Left lung (tissue), 10 donors: ENCODE measurements around the gene NT5E. TPM values are rescaled to one million over a fixed set of nuclear protein-coding genes. Genes with fewer than 3 reads are reported as not detected.

Experiments
- ATAC-seq: fragments of 200-7000 bp; cut with Tn5 transposase; one replicate; pipeline ENCODE4 v1.9.1; 2020; ENCODE audit warnings: moderate library complexity
- DNase-seq, 4 donors: peaks; one replicate each; pipeline ENCODE4 v3.0.0-alpha.2; 2013 to 2020
- H3K27ac ChIP-seq, 2 donors: fragments of 200-600 bp; sonication (generic) in 1 of 2; one replicate each; pipeline versions ENCODE4 v1.5.0 to v1.8.0; 2020 to 2021
- H3K27me3 ChIP-seq, 2 donors: fragments of 200-600 bp; sonication (generic) in 1 of 2; one replicate each; pipeline versions ENCODE4 v1.5.0 to v1.8.0; 2020 to 2021
- H3K36me3 ChIP-seq, 2 donors: fragments of 200-600 bp; sonication (generic) in 1 of 2; one replicate each; pipeline versions ENCODE4 v1.5.0 to v1.8.0; 2020 to 2021
- H3K4me1 ChIP-seq, 2 donors: fragments of 200-600 bp; one replicate each; pipeline ENCODE4 v1.8.0; 2021
- H3K4me3 ChIP-seq, 2 donors: fragments of 200-600 bp; sonication (generic) in 1 of 2; one replicate each; pipeline versions ENCODE4 v1.5.0 to v1.8.0; 2020 to 2021; ENCODE audit warnings: mild to moderate bottlenecking in 1 of 2
- H3K9me3 ChIP-seq, 2 donors: fragments of 200-600 bp; sonication (generic) in 1 of 2; one replicate each; pipeline versions ENCODE4 v1.5.0 to v1.8.0; 2020 to 2021
- intact Hi-C, 2 donors: fragments of 100-400 bp; cut with DNase I; formaldehyde crosslinking; loops; one replicate each; pipeline versions ENCODE4 v1.11.2 to v1.14.2; 2022
- polyA plus RNA-seq, 6 donors: library from polyadenylated mRNA; unstranded; fragments of 120-200 nt; gene quantifications; one replicate each; pipeline ENCODE4 v1.2.1, GENCODE V29; 2013; ENCODE audit not compliant: insufficient read length in 6 of 6
- total RNA-seq, 2 donors: library from RNA; stranded (reverse); fragmentation: NEBNext Ultra II Directional; extraction: Animal tissue kit (Norgen Biotek cat#: 25700); gene quantifications; one replicate each; pipeline ENCODE4 v1.2.1, GENCODE V29; 2021
- TF ChIP-seq, protein P1 (sequence below), 2 donors: fragments of 200-600 bp; sonication (generic) in 1 of 2; IDR thresholded peaks; one replicate each; pipeline versions ENCODE4 v1.5.0 to v1.8.0; 2021; ENCODE audit warnings: antibody characterized with exemption in 2 of 2
- donor health status: DM: no; HTN: yes; CAD: no.
- donor health status: DM: no; HTN: no; CAD: no.

The NT5E gene
- total and polyA plus RNA-seq, 8 donors: 9.1 to 16.8 (median 14.5) TPM

DNA sequence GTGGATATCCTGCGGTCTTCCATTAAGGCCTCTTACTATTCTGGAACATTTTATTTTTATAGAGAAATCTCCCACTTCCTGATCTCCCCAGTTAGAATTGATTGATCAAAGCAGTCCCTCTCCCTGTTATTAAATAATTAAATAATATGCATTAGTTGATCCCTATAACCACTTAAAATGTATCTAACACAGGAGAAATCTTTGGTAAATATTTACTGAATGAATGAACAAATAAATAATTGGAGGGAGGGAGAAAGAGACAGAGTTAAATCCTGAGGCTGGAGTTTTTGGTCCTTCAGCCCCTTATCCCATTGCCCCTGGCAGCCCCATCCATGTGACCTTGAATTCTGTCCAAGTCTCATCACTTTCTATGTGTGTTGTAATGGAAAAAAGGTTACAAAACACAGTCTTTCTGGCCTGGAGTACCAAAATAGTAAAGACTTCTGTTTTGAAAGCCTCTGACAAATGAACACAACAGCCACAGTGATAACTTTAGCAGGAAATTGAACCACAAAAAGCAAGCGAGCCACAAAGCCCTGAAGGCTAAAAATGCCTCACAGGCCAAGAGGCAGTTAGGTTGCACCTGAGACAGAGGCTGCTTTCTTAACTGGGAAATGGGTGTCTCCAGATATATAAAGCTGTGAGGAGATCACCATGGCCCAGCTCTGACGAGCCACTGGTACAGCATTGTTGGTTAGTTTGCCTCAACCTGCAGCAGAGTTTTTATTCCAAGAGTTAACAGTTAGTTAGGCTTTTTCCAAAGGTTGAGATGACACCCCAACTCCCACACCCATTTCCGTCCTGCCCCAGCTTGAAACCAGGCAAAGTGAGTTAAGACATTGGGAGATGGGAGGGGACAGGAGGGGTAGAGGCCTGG, 11.3 kb downstream of the NT5E start:
- ATAC-seq (no peak), DNase-seq (no peak)
- intact Hi-C loops: no loop called here

DNA sequence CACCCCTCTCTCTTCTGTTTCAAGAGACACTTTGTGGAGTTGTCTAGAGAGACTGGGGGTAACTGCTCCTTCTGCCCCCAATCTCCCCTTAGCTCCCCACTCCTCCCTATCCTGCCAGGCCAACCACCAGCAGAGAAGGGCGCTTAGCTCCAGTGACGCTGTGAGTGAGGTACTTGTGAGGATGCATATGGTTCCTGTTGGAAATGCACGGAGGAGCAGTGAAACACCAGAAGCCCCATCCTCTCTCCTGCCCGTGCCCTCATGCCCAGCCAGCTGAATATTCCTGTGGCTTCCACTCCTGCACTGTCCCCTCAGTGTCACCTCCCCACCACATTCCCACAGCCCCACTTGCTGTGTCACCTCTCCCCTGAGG, 11.9 kb downstream of the NT5E start:
- TF ChIP-seq, protein P1, sequence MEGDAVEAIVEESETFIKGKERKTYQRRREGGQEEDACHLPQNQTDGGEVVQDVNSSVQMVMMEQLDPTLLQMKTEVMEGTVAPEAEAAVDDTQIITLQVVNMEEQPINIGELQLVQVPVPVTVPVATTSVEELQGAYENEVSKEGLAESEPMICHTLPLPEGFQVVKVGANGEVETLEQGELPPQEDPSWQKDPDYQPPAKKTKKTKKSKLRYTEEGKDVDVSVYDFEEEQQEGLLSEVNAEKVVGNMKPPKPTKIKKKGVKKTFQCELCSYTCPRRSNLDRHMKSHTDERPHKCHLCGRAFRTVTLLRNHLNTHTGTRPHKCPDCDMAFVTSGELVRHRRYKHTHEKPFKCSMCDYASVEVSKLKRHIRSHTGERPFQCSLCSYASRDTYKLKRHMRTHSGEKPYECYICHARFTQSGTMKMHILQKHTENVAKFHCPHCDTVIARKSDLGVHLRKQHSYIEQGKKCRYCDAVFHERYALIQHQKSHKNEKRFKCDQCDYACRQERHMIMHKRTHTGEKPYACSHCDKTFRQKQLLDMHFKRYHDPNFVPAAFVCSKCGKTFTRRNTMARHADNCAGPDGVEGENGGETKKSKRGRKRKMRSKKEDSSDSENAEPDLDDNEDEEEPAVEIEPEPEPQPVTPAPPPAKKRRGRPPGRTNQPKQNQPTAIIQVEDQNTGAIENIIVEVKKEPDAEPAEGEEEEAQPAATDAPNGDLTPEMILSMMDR (IDR thresholded peaks at IDR 0.05): no peak
- Histone ChIP-seq H3K36me3 (no peaks in the 10 kb centered on the region), H3K27me3 (no peaks in the 10 kb centered on the region), H3K27ac (peak overlapping the region in 1 of 2 donors; percentile 26), H3K4me1 (peaks cover 0 to 32% of the 10 kb centered on the region in 2 donors), H3K4me3 (no peak overlapping the region), H3K9me3 (no peaks in the 10 kb centered on the region)
- ATAC-seq (no peak), DNase-seq (no peak)
- intact Hi-C loops: no loop called here

More for the DNA sequence above, 11.3 kb downstream of the NT5E start:
- H3K36me3 ChIP-seq: no peaks in the 10 kb centered on the region
- H3K9me3 ChIP-seq: no peaks in the 10 kb centered on the region
- TF ChIP-seq, protein P1 (IDR thresholded peaks at IDR 0.05): no peak
- H3K4me3 ChIP-seq: no peak overlapping the region
- no peaks in the 10 kb centered on the region for H3K27me3 ChIP-seq
- H3K4me1 ChIP-seq: peaks cover 0 to 32% of the 10 kb centered on the region in 2 donors
- peak overlapping the region in 1 of 2 donors; percentile 26 for H3K27ac ChIP-seq

DNA sequence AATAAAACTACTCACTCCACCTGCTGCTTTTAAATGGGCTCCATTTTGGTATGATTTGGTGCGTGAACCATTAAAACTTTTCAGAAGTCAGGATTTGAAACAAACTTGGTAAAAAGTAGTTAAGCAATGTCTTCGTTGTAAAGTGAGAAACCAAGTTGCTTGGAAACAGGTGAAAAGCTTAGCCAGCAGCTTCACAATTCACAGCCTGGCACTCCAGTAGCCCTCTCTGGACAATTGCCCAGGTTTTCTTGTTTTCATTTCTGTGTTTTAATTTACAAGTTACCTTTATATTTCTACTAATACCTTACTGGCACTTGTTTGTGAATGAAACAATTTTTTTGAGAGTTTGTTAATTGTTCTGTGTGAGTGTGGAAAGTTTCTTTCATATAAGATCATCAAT, 12.8 kb downstream of the NT5E start:
- intact Hi-C loops: no loop called here
- TF ChIP-seq, protein P1 (IDR thresholded peaks at IDR 0.05): no peak
- peaks cover 0 to 32% of the 10 kb centered on the region in 2 donors for H3K4me1 ChIP-seq
- H3K27me3 ChIP-seq: no peaks in the 10 kb centered on the region
- H3K27ac ChIP-seq: no peak overlapping the region
- H3K9me3 ChIP-seq: no peaks in the 10 kb centered on the region
- DNase-seq (no peak), ATAC-seq (no peak)
- H3K4me3 ChIP-seq: no peak overlapping the region
- H3K36me3 ChIP-seq: no peaks in the 10 kb centered on the region

DNA sequence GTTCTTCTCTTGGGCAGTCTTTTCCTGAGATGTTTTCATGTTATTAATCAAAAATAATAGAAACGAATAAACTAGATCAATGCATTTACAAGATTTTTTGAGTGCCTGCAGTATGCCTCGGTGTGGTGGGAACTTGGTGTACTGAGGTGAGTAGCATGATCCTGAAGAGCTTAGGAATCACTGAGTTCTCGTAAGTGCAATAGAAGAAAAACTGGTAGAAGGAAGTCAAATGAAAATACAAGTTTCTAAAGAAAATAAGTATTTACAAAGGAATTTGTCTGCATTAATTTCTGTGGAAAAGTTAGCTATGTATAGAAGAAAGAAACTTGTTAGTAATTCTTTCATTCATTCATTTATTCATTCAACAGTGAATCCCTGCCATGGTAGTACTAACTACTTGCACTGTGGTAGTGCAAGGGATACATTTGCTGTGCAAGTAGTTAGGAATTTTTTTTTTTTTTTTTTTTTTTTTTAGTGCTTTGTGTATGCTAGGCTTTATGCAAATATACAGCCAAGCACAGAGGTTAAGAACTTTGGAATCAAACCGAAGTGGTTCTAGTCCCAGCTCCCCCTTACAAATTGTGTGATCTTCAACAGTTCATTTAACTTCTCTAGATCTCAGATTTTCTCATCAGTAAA, 13.9 kb downstream of the NT5E start:
- TF ChIP-seq, protein P1 (IDR thresholded peaks at IDR 0.05): no peak
- no peaks in the 10 kb centered on the region for H3K36me3 ChIP-seq
- H3K27me3 ChIP-seq: no peaks in the 10 kb centered on the region
- DNase-seq (no peak), ATAC-seq (no peak)
- peaks cover 0 to 32% of the 10 kb centered on the region in 2 donors for H3K4me1 ChIP-seq
- peak overlapping the region in 1 of 2 donors; percentile 35 for H3K27ac ChIP-seq
- no peaks in the 10 kb centered on the region for H3K9me3 ChIP-seq
- intact Hi-C loops: no loop called here
- H3K4me3 ChIP-seq: no peak overlapping the region

DNA sequence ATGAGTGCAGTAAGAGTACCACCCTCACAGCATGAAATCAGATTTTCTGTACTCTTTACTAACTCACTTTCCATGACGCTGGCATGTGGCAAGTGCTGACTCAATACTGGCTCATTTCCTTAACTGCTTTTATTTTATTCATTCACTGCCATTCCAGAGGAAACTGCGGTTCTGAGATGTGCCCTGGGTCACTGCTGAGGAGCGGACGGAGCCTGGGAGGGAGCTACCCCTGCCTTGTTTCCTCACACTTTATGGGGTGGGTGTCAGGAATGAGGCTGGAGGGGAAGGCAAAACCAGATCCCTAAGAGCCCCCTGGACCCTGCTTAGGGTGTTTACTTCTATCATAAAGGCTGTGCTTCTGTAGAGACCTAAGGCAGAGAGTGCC, 14.4 kb downstream of the NT5E start:
- Histone ChIP-seq H3K9me3 (no peaks in the 10 kb centered on the region), H3K4me3 (no peak overlapping the region), H3K27me3 (no peaks in the 10 kb centered on the region), H3K36me3 (no peaks in the 10 kb centered on the region), H3K4me1 (peaks cover 0 to 32% of the 10 kb centered on the region in 2 donors), H3K27ac (peak overlapping the region; percentile 35 to 48)
- DNase-seq (peak in 1 of 4 donors; percentile 36), ATAC-seq (peak; percentile 61)
- TF ChIP-seq, protein P1 (IDR thresholded peaks at IDR 0.05): no peak
- intact Hi-C loops: no loop called here
